ENCODE data around the gene PLCB1. TPM values are rescaled to one million over a fixed set of nuclear protein-coding genes. Genes with fewer than 3 reads are reported as not detected.

PLCB1 gene
- total RNA-seq, 4 donors from 2014 or later, result 13.5 to 110 (median 30.4) TPM

DNA sequence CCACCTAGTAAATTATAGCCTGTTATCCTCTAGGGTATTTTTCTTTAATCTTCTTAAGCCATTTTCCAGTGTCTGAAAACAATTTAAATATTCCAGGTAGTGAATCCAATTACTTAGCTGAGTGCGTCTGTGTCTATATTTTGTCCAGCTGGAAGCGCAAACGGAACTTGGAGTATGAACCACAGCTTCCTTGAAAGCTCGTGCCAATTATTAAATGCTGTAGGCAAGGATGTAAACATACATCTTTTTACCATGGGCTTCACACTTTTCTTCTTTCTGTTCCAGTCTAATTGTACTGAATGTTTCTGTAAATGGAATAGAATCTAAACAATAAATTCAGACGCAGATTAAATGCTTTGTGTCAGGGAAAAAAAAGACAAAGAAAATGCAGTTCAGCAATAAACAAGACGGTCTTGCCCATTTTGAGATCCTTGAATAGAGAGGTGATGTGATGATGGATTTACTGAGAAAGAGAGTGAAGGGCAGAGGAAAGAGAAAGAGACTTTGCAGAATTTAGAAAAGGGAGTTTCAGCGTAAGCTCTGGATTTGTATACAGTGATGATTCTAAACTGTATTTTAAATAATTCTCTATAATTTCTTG, 1.9 kb downstream of the PLCB1 start:
- H3K36me3 ChIP-seq, result no peaks in the 10 kb centered on the region
- DNase-seq, result no peak
- TF ChIP-seq POLR2A (IDR thresholded peaks at IDR 0.05), result no peak
- TF ChIP-seq, protein P1, sequence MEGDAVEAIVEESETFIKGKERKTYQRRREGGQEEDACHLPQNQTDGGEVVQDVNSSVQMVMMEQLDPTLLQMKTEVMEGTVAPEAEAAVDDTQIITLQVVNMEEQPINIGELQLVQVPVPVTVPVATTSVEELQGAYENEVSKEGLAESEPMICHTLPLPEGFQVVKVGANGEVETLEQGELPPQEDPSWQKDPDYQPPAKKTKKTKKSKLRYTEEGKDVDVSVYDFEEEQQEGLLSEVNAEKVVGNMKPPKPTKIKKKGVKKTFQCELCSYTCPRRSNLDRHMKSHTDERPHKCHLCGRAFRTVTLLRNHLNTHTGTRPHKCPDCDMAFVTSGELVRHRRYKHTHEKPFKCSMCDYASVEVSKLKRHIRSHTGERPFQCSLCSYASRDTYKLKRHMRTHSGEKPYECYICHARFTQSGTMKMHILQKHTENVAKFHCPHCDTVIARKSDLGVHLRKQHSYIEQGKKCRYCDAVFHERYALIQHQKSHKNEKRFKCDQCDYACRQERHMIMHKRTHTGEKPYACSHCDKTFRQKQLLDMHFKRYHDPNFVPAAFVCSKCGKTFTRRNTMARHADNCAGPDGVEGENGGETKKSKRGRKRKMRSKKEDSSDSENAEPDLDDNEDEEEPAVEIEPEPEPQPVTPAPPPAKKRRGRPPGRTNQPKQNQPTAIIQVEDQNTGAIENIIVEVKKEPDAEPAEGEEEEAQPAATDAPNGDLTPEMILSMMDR (IDR thresholded peaks at IDR 0.05), result no peak
- H3K27me3 ChIP-seq, result no peaks in the 10 kb centered on the region
- no peaks in the 10 kb centered on the region for H3K9me3 ChIP-seq
- peak overlapping the region in 1 of 2 donors; percentile 74 for H3K4me3 ChIP-seq
- H3K4me1 ChIP-seq, result no peaks in the 10 kb centered on the region
- intact Hi-C loops (cut with DNase I; ENCODE audit: low total_unique reads), result no loop called here
- peak overlapping the region in 1 of 2 donors; percentile 87 for H3K27ac ChIP-seq

DNA sequence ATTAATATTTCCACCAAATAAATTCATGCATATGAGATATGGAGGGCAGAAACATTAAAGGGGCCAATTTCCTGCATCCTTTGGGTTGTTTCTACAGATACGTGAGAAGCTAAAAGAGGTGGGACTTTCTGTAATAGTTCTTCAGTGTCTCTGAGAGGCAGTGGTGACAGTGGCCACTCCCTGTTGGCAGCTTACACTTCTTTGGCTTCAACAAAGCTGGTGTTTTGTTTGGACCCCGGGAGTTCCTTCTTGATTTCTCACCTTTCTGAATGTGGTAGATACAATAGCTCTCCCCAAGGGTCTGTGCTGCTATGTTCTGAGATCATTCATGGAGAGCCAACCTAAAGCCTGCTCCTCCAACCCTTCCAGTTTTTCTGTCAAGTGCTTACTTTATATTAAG, 7.8 kb downstream of the PLCB1 start:
- Histone ChIP-seq H3K36me3 (no peaks in the 10 kb centered on the region), H3K4me1 (no peaks in the 10 kb centered on the region), H3K27me3 (no peaks in the 10 kb centered on the region), H3K9me3 (no peaks in the 10 kb centered on the region), H3K27ac (no peak overlapping the region), H3K4me3 (no peak overlapping the region)
- intact Hi-C loops (cut with DNase I; ENCODE audit: low total_unique reads), result no loop called here
- no peak for TF ChIP-seq POLR2A (IDR thresholded peaks at IDR 0.05)
- TF ChIP-seq, protein P1 (IDR thresholded peaks at IDR 0.05), result no peak
- no peak for DNase-seq

DNA sequence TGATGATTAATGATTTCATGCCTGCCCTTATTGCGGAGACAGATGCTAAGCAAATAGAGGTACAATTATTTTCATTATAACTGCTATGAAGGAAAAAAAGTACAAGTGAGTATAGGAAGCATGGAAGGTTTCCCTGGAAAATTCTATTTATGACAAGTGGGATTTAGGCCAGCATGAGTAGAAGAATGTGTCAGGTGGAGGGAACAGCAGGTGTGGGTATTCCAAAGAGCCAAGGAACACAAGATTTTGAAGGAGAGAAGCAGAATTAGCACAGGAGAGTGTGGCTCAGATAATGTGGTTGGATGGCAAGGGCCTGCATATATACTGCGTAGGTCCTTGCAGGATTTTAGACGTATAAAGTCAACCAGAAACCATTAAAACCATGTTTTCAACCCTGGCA, 11.4 kb downstream of the PLCB1 start:
- intact Hi-C loops (cut with DNase I; ENCODE audit: low total_unique reads), result no loop called here
- no peaks in the 10 kb centered on the region for H3K4me1 ChIP-seq

DNA sequence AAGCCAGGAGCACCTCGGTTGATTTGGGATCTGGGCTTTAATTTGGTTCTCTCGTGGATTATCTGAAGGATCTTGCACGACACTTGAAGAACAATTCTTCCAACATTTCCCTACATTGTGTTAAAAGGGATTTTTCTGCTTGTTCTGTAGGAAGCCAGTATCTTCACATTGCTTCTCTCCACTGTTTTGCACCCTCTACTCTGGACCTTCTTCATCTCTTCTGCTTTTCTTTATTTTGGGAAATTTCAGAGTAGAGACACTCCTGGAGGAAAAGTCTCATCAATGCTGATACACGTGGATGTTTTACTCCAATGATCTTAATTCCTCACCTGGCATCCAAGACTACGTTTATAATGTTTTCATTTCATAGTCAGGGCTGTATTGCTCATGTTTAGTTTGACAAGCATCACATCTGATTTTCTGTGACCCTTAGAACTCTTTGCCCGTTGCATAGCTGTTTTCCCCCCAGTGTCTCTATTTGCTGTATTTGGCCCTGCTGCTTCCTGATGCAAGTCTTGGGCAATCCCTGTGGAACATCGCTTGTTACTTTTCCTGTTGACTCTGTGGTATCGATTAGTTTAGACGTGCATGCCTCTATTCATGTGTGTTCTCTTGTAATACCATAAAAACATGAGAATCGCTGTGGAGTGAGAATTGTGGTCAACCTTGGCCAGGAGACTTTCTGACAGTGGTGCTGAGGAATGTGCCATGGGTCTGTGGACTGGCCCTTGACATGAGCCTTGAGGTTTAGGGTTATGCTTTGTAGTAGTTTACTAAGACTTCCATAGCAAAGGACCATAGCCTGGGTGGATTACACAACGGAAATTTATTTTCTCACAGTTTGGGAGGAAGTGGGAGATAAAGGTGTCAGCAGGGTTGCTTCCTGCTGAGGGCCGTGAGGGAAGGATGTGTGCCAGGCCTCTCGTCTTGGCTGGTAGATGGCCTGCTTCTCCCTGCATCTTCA, 12.5 kb downstream of the PLCB1 start:
- intact Hi-C loops (cut with DNase I; ENCODE audit: low total_unique reads), result no loop called here
- Histone ChIP-seq H3K4me1 (no peaks in the 10 kb centered on the region), H3K27me3 (no peaks in the 10 kb centered on the region), H3K9me3 (no peaks in the 10 kb centered on the region), H3K36me3 (no peaks in the 10 kb centered on the region), H3K27ac (no peak overlapping the region), H3K4me3 (no peak overlapping the region)
- no peak for TF ChIP-seq POLR2A (IDR thresholded peaks at IDR 0.05)
- TF ChIP-seq, protein P1 (IDR thresholded peaks at IDR 0.05), result no peak
- no peak for DNase-seq

More for the DNA sequence above, 11.4 kb downstream of the PLCB1 start:
- Histone ChIP-seq H3K9me3 (no peaks in the 10 kb centered on the region), H3K27me3 (no peaks in the 10 kb centered on the region), H3K27ac (no peak overlapping the region), H3K36me3 (no peaks in the 10 kb centered on the region), H3K4me3 (no peak overlapping the region)
- DNase-seq, result no peak
- no peak for TF ChIP-seq POLR2A (IDR thresholded peaks at IDR 0.05)
- TF ChIP-seq, protein P1 (IDR thresholded peaks at IDR 0.05), result no peak

Measured in uterus (tissue), 4 donors.